GM06990 (cell line): ENCODE measurements around the gene PPP6R1.

ENCODE experiments used
- DNase-seq: peaks from one replicate; pipeline ENCODE4 v3.0.0-alpha.2; 2011; ENCODE audit not compliant: insufficient read length; ENCODE audit errors: extremely low read depth
- H3K27me3 ChIP-seq: replicated peaks from 2 replicates; pipeline ENCODE4 v1.6.0; 2011; ENCODE audit warnings: low read length; ENCODE audit not compliant: control insufficient read depth, insufficient read depth
- H3K36me3 ChIP-seq: 2 replicates; pipeline ENCODE4 v1.5.1; 2011; ENCODE audit warnings: low read length; ENCODE audit not compliant: control insufficient read depth, insufficient read depth
- H3K4me3 ChIP-seq: replicated peaks from 2 replicates; pipeline ENCODE4 v1.5.1; 2011; ENCODE audit warnings: low read depth, mild to moderate bottlenecking, control low read depth, low read length
- TF ChIP-seq, protein P1 (sequence below): IDR thresholded peaks from 2 replicates; pipeline ENCODE4 v1.5.1; 2011; ENCODE audit warnings: low read length, control low read depth, mild to moderate bottlenecking, inconsistent platforms; ENCODE audit not compliant: insufficient read depth, poor library complexity, severe bottlenecking

Gene PPP6R1

GRCh38 chr19:55248704-55249103, 10.1 kb downstream of the PPP6R1 start:
- H3K36me3 ChIP-seq, result peaks cover 38% of the 10 kb centered on the region
- no peak for DNase-seq
- no peaks in the 10 kb centered on the region for H3K27me3 ChIP-seq
- TF ChIP-seq, protein P1, sequence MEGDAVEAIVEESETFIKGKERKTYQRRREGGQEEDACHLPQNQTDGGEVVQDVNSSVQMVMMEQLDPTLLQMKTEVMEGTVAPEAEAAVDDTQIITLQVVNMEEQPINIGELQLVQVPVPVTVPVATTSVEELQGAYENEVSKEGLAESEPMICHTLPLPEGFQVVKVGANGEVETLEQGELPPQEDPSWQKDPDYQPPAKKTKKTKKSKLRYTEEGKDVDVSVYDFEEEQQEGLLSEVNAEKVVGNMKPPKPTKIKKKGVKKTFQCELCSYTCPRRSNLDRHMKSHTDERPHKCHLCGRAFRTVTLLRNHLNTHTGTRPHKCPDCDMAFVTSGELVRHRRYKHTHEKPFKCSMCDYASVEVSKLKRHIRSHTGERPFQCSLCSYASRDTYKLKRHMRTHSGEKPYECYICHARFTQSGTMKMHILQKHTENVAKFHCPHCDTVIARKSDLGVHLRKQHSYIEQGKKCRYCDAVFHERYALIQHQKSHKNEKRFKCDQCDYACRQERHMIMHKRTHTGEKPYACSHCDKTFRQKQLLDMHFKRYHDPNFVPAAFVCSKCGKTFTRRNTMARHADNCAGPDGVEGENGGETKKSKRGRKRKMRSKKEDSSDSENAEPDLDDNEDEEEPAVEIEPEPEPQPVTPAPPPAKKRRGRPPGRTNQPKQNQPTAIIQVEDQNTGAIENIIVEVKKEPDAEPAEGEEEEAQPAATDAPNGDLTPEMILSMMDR, result no peak
- no peak overlapping the region for H3K4me3 ChIP-seq

DNA sequence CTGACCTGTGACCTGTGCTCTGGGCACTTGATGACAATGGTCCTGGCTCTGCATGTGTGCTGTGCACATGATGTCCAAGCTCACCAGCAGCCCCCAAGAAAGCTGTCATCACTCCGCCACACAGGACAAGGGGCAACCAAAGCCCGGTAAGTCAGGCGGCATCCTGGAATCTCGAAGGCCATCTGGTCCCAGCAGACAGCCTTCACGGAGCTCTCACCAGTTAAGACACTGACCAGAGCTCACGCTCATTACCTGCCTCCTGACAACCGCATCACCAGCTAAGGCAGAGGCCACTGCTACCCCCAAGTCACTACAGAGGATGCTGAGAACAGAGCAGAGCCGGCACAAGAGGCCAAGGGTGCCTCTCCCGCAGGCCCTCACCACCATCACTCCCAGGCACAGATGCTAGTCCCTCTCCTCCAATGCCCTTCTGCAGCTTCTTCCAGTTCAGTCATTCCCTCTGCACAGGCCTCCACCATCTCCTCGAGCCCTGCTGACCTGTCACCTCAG, 10.6 kb downstream of the PPP6R1 start:
- peaks cover 43% of the 10 kb centered on the region for H3K36me3 ChIP-seq
- H3K27me3 ChIP-seq, result no peaks in the 10 kb centered on the region
- DNase-seq, result no peak
- H3K4me3 ChIP-seq, result no peak overlapping the region
- TF ChIP-seq, protein P1, result no peak

DNA sequence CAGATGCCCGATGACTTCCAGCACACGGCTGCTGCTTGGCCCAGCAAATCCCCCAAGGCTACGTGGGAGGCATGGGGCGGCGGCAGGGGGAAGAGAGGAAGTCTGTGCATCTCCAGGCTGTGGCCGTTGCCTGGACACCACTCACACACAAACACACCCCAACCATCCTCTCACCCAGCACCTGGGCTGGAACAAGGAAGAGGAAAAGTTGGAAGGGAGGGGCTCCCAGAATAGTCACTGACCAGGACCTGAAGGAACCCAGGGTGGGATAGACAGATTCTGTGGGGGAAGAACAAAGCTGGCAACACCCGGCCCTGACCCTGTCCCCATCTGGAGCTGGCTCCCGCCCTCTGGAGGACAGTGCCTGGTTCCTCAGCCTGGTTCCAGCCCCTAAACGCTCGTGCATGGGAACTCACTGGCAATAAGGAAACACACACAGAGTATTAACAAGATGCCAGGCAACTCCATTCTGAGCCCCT, 11.2 kb downstream of the PPP6R1 start:
- Histone ChIP-seq H3K36me3 (peaks cover 43% of the 10 kb centered on the region), H3K27me3 (no peaks in the 10 kb centered on the region), H3K4me3 (no peak overlapping the region)
- TF ChIP-seq, protein P1, result no peak
- no peak for DNase-seq

GRCh38 chr19:55246462-55247451, 12.1 kb downstream of the PPP6R1 start:
- H3K27me3 ChIP-seq, result no peaks in the 10 kb centered on the region
- H3K4me3 ChIP-seq, result no peak overlapping the region
- H3K36me3 ChIP-seq, result peaks cover 52% of the 10 kb centered on the region
- DNase-seq, result no peak
- TF ChIP-seq, protein P1, result no peak

DNA sequence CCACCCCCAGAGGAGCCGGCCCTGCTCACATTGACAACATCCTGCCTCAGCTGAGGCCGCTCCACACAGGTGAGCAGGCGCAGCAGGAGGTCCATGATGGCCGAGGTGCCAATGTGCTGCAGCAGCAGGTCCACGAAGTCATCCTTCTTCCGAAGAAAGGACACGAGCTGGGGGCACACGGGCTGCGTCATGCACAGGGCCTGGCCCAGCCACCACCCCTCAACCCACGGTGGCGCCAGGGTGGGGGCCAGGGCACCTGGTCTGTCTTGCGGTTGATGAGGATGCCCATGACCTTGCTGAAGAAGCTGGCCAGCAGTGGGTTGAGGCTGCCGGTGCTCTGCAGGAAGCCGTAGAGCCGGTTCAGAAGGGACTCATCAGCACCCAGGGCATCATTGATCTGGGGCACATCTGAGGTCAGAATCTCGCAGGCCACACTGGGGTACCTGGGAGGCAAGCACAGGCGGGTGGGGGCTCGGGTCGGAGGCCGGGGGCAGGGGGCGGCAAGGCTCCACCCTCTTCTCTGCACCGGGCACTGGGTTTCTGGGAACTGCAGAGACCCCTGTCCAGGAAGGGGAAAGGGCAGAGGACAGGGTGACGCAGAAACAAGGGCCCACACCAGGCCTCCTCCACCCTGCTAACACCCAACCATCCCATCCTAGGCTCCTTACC, 13.4 kb downstream of the PPP6R1 start:
- no peak for DNase-seq
- no peaks in the 10 kb centered on the region for H3K27me3 ChIP-seq
- no peak overlapping the region for H3K4me3 ChIP-seq
- peaks cover 64% of the 10 kb centered on the region for H3K36me3 ChIP-seq
- TF ChIP-seq, protein P1, result no peak
